COR-L47 (cell line): ENCODE data around the gene ATOH8.

ENCODE experiments used
- DNase-seq: peaks from one replicate; lab custom pipeline; 2025; lab: John Stamatoyannopoulos, UW

ATOH8 gene

DNA sequence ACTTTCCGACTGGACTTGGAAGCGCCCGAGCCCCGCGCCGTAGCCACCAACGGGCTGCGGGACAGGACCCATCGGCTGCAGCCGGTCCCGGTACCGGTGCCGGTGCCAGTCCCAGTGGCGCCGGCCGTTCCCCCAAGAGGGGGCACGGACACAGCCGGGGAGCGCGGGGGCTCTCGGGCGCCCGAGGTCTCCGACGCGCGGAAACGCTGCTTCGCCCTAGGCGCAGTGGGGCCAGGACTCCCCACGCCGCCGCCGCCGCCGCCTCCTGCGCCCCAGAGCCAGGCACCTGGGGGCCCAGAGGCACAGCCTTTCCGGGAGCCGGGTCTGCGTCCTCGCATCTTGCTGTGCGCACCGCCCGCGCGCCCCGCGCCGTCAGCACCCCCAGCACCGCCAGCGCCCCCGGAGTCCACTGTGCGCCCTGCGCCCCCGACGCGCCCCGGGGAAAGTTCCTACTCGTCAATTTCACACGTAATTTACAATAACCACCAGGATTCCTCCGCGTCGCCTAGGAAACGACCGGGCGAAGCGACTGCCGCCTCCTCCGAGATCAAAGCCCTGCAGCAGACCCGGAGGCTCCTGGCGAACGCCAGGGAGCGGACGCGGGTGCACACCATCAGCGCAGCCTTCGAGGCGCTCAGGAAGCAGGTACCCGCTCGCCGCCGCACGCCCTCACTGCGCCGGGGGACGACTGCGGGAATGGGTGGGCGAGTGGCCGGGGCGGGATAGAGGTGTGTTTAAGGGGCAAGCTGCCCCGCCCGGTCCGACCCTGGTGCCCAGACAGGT is 713 bp downstream of the ATOH8 start:
- peak; percentile 82 for DNase-seq

DNA sequence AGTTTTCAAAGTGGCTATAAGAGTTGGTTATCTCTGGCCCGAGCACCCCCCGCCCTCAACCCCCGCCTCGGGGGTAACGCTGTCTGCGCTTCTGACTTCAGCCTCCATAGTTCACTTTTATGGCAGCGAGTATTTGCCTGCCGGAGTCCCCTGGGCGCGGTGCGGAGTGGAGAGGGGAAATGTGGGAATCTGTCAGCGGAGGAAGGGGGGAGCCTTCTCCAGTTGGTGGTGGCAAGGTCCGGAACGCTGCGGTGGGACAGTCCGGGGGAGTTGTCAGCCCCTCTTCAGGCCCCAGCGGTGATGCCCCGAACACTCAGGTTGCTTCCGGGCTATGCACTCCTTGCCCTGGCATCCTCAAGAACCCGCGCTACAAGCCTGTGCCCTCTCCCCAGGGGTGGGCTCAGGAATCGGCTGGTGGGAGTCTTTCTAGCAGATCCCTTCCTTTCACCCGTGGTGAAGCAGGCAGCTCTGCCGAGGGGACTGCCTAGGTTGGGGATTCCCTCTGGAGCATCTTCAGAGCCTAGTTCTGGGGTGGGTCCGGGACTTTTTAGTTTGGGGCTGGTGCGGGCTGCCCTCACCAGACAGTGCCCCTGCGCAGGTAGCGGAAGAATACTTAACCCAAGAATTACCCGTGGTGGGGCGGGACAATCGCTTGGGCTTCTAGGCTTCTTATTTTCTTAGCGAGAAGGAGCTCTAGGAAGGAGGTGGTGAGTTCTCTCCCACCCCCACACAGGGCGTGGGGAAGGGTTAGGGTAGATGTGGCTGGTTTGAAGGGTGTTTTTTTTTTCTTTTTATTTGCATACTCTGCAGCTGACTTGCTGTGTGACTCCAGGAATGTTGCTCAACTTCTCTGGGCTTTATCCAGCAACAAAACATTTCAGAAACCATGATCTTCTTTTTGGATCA is 1.6 kb downstream of the ATOH8 start:
- DNase-seq, result no peak

DNA sequence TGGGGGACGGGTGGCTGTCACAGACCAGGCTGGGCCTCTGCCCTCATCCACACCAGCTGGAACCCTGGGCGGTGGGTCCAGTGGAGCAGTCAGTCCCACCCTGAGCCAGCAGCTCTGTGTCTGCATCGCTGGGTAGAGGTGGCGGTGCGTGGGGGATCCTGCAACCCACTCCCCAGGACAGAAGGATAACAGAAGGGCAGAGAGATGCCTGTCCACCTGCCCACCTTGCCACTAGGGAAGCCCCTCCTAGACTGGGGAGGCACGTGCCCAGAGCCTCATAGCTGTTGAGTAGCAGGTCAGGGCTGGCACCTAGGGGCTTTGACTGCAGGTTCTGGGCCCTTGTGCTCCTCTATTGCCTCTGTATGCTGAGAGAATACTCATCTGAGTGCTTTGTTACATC is 2.4 kb downstream of the ATOH8 start:
- DNase-seq, result no peak

- no peak for DNase-seq
Observed at GRCh38 chr2:85756822-85757435, 3.1 kb downstream of the ATOH8 start.

- no peak for DNase-seq
Observed at GRCh38 chr2:85757860-85758259, 4.1 kb downstream of the ATOH8 start.

- no peak for DNase-seq
Observed at GRCh38 chr2:85758361-85759256, 4.8 kb downstream of the ATOH8 start.

- DNase-seq, result no peak
Observed at GRCh38 chr2:85759257-85759613, 5.4 kb downstream of the ATOH8 start.

DNA sequence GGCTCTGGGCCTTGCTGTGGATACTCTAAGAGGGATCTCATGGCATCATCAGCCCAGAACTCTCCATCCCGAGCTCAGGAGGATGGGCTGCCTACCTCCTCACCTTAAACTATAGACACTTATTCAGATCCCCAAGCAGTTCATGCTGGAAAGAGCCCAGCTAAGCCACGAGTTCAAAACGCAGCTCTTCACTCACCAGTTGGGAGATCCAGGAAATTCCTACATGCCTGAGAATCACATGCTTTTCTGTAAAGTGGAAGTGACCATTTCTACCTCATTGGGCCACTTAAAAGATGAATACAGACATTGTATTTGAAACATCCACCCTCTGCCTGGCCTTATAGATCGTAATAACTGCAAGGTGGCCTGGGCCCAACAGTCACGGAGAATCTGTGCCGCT is 6.6 kb downstream of the ATOH8 start:
- no peak for DNase-seq

DNA sequence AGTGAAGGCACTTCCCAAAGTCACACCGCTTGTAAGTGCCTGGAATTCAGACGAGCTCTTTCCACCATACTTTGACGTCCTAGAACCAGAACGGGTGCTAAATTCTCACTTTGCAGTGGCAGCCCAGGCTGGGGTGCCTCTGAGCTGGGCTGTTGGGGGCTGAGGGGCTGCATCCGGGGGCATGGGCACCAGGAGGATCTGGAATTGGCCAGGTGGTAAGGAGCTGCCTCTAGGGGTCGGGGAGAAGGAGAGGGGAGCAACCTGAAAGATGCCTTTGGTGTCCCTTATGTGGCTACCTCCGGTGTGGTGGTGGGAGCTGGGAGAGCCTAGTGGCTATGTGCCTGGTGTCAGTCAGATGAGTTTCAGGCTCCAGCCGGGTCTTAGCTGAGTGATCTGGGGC is 7.1 kb downstream of the ATOH8 start:
- no peak for DNase-seq

GRCh38 chr2:85761512-85761944 is 7.7 kb downstream of the ATOH8 start:
- no peak for DNase-seq

DNA sequence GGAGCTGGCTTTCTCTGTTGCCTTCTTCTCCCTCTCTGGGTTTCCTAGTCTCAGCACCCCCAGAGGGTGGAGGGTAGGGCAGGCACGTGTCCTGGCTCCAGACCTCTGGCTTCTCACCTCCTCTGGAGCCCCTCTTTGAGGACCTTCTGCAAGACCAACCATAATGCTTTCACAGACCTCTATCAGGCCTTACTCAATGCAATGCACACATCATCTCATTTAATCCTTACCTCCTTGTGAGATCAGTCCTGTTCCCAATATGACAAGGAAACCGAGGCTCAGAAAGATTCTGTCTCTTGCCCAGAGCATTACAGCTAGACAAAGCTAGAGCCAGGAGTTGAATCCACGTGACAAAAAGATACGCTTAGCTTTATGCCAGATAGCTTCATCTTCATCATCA is 8.2 kb downstream of the ATOH8 start:
- no peak for DNase-seq

- no peak for DNase-seq
Observed at GRCh38 chr2:85763132-85763531, 9.3 kb downstream of the ATOH8 start.

GRCh38 chr2:85763831-85764230 is 10.0 kb downstream of the ATOH8 start:
- DNase-seq, result no peak

- peak; percentile 85 for DNase-seq
Observed at GRCh38 chr2:85765081-85765731, 11.4 kb downstream of the ATOH8 start.

DNA sequence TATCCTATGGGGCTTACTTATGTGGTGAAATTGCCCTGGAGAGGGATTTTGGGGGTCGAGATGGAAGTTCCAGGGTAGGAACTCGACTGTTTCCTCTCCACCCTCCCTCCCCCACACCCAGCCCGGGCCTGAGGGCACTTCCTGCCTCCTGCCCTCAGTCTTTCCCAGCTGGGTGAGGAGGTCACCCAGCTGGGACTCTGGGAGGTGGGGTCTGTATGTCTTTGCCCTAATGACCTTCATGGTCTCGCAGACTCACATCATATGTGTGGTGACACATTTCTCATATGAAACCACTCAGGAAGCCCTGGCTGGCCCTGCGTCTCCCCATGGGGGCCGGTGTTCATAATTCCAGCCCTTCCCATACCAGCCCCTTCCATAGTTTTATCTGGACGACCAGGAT is 12.4 kb downstream of the ATOH8 start:
- DNase-seq, result no peak

GRCh38 chr2:85767803-85768665 is 14.2 kb downstream of the ATOH8 start:
- no peak for DNase-seq

DNA sequence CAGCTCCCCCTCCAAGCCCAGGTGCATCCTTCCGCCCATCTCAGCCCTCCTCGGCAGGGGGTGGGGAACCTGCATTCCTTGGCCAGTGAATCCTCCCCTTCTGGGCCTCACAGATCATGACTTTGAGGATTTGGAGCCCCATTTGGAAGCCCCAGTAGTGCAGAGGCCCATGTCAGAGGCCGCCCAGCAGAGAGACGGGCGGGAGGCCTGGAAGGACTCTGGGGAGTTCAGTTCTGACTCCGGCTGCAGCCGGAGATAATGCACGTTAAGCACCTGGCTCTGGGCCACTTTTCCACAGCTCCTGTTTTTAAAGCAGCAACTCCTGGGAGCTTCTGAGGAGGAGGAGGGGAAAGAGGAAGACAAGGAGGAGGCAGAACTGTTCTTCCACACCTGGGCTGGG is 14.9 kb downstream of the ATOH8 start:
- DNase-seq, result peak; percentile 61

- peak; percentile 79 for DNase-seq
Observed at GRCh38 chr2:85769236-85769982, 15.6 kb downstream of the ATOH8 start.

GRCh38 chr2:85769983-85770362 is 16.2 kb downstream of the ATOH8 start:
- DNase-seq, result no peak

GRCh38 chr2:85770369-85770768 is 16.6 kb downstream of the ATOH8 start:
- DNase-seq, result no peak
